Progenitor cell of endocrine pancreas (in vitro differentiated cells): ENCODE data around the gene TMCC3. TPM values are rescaled to one million over a fixed set of nuclear protein-coding genes. Genes with fewer than 3 reads are reported as not detected.

Source experiments
- DNase-seq: peaks from one replicate; pipeline ENCODE4 v3.0.0; 2021; ENCODE audit warnings: low spot score; ENCODE audit not compliant: unreplicated experiment
- H3K27ac Mint-ChIP-seq: 2 replicates; pipeline ENCODE4 v1.8.0; 2021; ENCODE audit warnings: mild to moderate bottlenecking, moderate library complexity, mixed read lengths
- H3K27me3 Mint-ChIP-seq: 2 replicates; pipeline ENCODE4 v1.8.0; 2021; ENCODE audit warnings: mixed read lengths
- H3K36me3 Mint-ChIP-seq: 2 replicates; pipeline ENCODE4 v1.8.0; 2022; ENCODE audit warnings: mixed read lengths; ENCODE audit not compliant: insufficient read depth
- H3K4me1 Mint-ChIP-seq: 2 replicates; pipeline ENCODE4 v1.8.0; 2021; ENCODE audit warnings: low read depth, mixed read lengths
- H3K4me3 Mint-ChIP-seq: 2 replicates; pipeline ENCODE4 v1.8.0; 2021; ENCODE audit warnings: low read depth, mild to moderate bottlenecking, moderate library complexity, mixed read lengths
- H3K9me3 Mint-ChIP-seq: 2 replicates; pipeline ENCODE4 v1.8.0; 2021; ENCODE audit warnings: low read depth, mixed read lengths
- total RNA-seq: library from RNA; stranded (reverse); gene quantifications from 2 replicates; pipeline ENCODE4 v1.2.1, GENCODE V29; 2021
- TF ChIP-seq, protein P1 (sequence below): fragments of 200-600 bp; sonication (generic); IDR thresholded peaks from one replicate; pipeline ENCODE4 v1.5.0; 2021; ENCODE audit warnings: antibody characterized with exemption, mild to moderate bottlenecking; ENCODE audit not compliant: unreplicated experiment

TMCC3 gene
- total RNA-seq, 1 donor from 2014 or later = 15.9 TPM

DNA sequence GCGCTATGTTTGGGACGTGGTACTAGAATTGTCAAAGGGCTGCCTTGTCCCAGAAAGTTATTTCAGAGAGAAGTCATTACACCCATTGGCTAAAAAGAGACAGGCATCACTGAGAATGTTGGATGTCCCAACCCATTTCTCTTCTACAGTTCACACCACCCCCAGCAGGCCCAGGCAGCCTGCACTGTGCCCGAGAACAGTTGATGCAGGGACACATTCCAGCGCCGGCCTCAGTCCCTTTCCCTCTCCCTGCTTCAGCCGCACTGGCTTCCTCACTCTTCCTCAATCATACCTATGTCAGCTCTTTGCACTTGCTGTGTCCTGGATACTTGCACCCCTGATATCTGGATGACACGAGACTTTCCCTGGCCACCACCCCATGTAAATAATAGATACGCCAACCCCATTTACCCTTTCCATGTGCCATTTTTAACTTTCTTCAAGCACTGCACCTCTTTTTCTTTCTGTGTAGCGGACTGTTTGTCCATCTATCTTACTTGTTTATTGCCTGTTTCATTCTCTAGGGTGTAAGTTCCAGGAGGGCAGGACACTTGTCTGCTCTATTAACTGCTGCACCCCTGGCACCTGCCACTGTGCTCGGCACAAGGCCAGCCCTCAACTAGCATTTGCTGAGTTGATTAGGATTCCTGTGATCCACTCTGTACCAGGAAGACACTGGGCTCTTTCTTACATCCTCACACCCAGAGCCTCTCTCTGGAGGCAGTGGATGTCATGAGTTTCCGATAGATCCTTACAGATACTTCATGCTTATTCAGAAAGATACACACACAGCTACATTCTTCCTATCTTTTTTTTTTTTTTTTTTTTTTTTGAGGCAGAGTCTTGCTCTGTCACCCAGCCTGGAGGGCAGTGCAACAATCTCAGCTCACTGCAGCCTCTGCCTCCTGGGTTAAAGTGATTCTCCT, 114.1 kb downstream of the TMCC3 start:
- Mint-ChIP-seq H3K27ac (no peak overlapping the region), H3K36me3 (no peaks in the 10 kb centered on the region), H3K9me3 (no peaks in the 10 kb centered on the region), H3K27me3 (no peaks in the 10 kb centered on the region), H3K4me1 (peaks cover 31% of the 10 kb centered on the region), H3K4me3 (no peak overlapping the region)
- TF ChIP-seq, protein P1, sequence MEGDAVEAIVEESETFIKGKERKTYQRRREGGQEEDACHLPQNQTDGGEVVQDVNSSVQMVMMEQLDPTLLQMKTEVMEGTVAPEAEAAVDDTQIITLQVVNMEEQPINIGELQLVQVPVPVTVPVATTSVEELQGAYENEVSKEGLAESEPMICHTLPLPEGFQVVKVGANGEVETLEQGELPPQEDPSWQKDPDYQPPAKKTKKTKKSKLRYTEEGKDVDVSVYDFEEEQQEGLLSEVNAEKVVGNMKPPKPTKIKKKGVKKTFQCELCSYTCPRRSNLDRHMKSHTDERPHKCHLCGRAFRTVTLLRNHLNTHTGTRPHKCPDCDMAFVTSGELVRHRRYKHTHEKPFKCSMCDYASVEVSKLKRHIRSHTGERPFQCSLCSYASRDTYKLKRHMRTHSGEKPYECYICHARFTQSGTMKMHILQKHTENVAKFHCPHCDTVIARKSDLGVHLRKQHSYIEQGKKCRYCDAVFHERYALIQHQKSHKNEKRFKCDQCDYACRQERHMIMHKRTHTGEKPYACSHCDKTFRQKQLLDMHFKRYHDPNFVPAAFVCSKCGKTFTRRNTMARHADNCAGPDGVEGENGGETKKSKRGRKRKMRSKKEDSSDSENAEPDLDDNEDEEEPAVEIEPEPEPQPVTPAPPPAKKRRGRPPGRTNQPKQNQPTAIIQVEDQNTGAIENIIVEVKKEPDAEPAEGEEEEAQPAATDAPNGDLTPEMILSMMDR = no peak
- DNase-seq = no peak

GRCh38 chr12:94535510-94535921, 114.8 kb downstream of the TMCC3 start:
- H3K36me3 Mint-ChIP-seq = no peaks in the 10 kb centered on the region
- no peak overlapping the region for H3K4me3 Mint-ChIP-seq
- no peaks in the 10 kb centered on the region for H3K9me3 Mint-ChIP-seq
- no peak for DNase-seq
- H3K27me3 Mint-ChIP-seq = no peaks in the 10 kb centered on the region
- H3K4me1 Mint-ChIP-seq = peaks cover 31% of the 10 kb centered on the region
- H3K27ac Mint-ChIP-seq = peak overlapping the region; percentile 84
- TF ChIP-seq, protein P1 = no peak

DNA sequence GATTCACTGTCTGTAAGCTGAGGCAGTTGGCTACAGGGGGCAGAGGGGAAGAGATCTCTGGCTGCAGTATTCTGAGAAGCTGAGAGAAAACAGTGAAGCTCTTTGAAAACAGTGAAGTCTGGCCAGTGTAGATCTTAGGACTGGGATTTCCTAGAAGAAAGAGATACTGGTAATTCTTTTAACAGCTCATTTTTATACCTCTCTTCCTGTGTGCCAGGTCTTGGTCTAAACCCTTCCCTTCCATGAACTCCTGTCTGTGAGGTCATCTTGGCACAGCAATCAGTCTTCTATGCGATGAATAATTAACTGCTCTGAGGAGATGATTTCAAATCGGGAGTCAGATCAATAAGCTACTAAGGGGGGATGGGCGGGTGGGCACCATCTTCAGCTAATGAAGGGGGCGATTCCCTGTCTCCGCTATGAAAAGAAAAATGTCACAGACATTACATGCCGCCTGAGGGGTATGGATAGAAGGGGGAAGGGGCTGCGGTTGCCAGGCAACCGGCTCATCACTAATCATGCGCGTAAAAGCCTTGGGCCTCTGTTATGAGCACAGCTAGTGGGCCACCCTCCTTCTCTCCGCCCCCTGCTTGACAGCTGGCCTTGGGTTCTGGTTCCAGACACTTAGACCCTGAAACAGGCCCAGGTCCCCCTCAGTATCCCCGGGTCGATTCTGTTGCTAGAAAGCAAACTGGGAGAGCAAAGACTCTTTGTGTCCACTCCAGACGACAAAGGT, 115.4 kb downstream of the TMCC3 start:
- Mint-ChIP-seq H3K4me3 (no peak overlapping the region), H3K27ac (peak overlapping the region; percentile 84), H3K36me3 (no peaks in the 10 kb centered on the region), H3K9me3 (no peaks in the 10 kb centered on the region), H3K27me3 (peaks cover 3% of the 10 kb centered on the region), H3K4me1 (peaks cover 31% of the 10 kb centered on the region)
- TF ChIP-seq, protein P1 = no peak
- DNase-seq = no peak

DNA sequence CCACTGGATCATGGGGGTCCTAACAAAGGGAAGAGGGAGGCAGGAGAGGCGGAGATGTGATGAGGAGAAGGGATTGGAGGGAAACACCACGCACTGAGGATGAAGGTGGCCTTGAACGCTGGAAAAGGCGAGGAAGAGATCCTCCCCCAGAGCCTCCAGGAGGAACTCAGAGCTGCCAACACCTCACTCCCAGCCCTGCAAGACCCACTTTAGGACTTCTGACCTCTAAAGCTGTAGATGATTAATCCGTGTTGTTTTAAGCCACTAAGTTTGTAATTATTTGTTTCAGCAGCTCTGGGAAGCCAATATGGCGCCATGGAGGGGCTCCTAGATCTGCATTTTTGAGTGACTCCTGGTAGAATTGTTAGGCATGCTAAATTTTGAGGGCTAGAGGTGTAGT, 116.1 kb downstream of the TMCC3 start:
- DNase-seq = no peak
- Mint-ChIP-seq H3K9me3 (no peaks in the 10 kb centered on the region), H3K27ac (peak overlapping the region; percentile 81), H3K4me3 (no peak overlapping the region), H3K27me3 (peaks cover 3% of the 10 kb centered on the region), H3K36me3 (no peaks in the 10 kb centered on the region), H3K4me1 (peaks cover 31% of the 10 kb centered on the region)
- TF ChIP-seq, protein P1 = no peak
